ENCODE data around the gene DISC1.

The DISC1 gene

GRCh38 chr1:231936983-231937775 is 310.6 kb downstream of the DISC1 start:
- ATAC-seq (ENCODE audit: low read depth): no peak
- no peaks in the 10 kb centered on the region for H3K36me3 ChIP-seq (ENCODE audit: low read depth)
- H3K4me1 ChIP-seq (ENCODE audit: insufficient read depth, poor library complexity, severe bottlenecking): no peaks in the 10 kb centered on the region
- no peaks in the 10 kb centered on the region for H3K27me3 ChIP-seq (ENCODE audit: insufficient read depth, poor library complexity, severe bottlenecking)
- no peak overlapping the region for H3K27ac ChIP-seq (ENCODE audit: poor library complexity, severe bottlenecking)
- no peak overlapping the region for H3K4me3 ChIP-seq (ENCODE audit: severe bottlenecking)
- DNase-seq (ENCODE audit: low spot score): no peak
- TF ChIP-seq CTCF (IDR thresholded peaks at IDR 0.05; ENCODE audit: poor library complexity, severe bottlenecking): no peak
- H3K9me3 ChIP-seq (ENCODE audit: severe bottlenecking): no peaks in the 10 kb centered on the region

DNA sequence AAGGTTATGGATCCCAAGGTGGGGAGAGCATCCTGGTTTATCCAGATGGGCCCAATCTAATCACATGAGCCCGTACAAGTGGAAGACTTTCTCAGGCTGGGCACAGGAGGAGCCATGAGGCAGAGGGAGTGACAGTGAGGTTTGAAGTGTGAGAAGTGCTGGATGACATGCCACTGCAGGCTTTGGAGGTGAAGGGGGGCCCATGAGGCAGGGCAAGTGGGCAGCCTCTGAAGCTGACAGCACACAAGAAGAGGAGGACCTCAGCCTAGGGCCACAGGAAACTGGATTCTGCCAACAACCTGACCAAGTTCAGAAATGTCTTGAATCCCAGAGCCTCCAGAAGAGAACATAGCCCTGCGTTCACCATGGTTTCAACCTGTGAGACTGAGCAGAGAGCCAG is 311.6 kb downstream of the DISC1 start:
- H3K9me3 ChIP-seq (ENCODE audit: severe bottlenecking): no peaks in the 10 kb centered on the region

GRCh38 chr1:231938711-231939110 is 312.1 kb downstream of the DISC1 start:
- no peak for TF ChIP-seq CTCF (IDR thresholded peaks at IDR 0.05; ENCODE audit: poor library complexity, severe bottlenecking)
- no peaks in the 10 kb centered on the region for H3K4me1 ChIP-seq (ENCODE audit: insufficient read depth, poor library complexity, severe bottlenecking)
- no peaks in the 10 kb centered on the region for H3K9me3 ChIP-seq (ENCODE audit: severe bottlenecking)
- no peaks in the 10 kb centered on the region for H3K36me3 ChIP-seq (ENCODE audit: low read depth)
- no peak overlapping the region for H3K27ac ChIP-seq (ENCODE audit: poor library complexity, severe bottlenecking)
- no peak for ATAC-seq (ENCODE audit: low read depth)
- no peaks in the 10 kb centered on the region for H3K27me3 ChIP-seq (ENCODE audit: insufficient read depth, poor library complexity, severe bottlenecking)
- H3K4me3 ChIP-seq (ENCODE audit: severe bottlenecking): no peak overlapping the region
- no peak for DNase-seq (ENCODE audit: low spot score)

More for the DNA sequence above, 311.6 kb downstream of the DISC1 start:
- H3K36me3 ChIP-seq (ENCODE audit: low read depth): no peaks in the 10 kb centered on the region
- H3K27me3 ChIP-seq (ENCODE audit: insufficient read depth, poor library complexity, severe bottlenecking): no peaks in the 10 kb centered on the region
- no peak overlapping the region for H3K4me3 ChIP-seq (ENCODE audit: severe bottlenecking)
- TF ChIP-seq CTCF (IDR thresholded peaks at IDR 0.05; ENCODE audit: poor library complexity, severe bottlenecking): no peak
- no peak for DNase-seq (ENCODE audit: low spot score)
- H3K4me1 ChIP-seq (ENCODE audit: insufficient read depth, poor library complexity, severe bottlenecking): no peaks in the 10 kb centered on the region
- no peak for ATAC-seq (ENCODE audit: low read depth)
- H3K27ac ChIP-seq (ENCODE audit: poor library complexity, severe bottlenecking): no peak overlapping the region

DNA sequence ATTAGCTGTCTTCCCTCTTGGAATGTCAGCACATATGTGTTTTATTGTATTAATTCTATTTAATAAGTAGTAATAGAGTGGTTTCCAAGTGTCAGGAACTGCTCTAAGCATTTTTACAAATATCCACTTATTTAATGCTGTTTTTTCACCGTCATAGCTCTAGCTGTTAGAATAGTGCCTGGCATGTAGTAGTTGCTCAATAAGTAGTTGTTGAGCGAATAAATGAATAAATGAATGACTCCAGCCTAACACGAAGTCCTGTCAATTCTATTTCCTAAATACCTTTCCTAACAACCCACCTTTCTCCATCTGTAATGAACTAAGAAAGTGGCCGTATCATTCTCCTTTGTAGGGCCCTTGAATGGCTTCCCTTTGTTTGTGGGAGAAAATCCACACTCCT is 312.5 kb downstream of the DISC1 start:
- Histone ChIP-seq H3K27me3 (ENCODE audit: insufficient read depth, poor library complexity, severe bottlenecking) (no peaks in the 10 kb centered on the region), H3K36me3 (ENCODE audit: low read depth) (no peaks in the 10 kb centered on the region), H3K27ac (ENCODE audit: poor library complexity, severe bottlenecking) (no peak overlapping the region), H3K4me1 (ENCODE audit: insufficient read depth, poor library complexity, severe bottlenecking) (no peaks in the 10 kb centered on the region), H3K4me3 (ENCODE audit: severe bottlenecking) (no peak overlapping the region), H3K9me3 (ENCODE audit: severe bottlenecking) (no peaks in the 10 kb centered on the region)
- DNase-seq (ENCODE audit: low spot score): no peak
- no peak for TF ChIP-seq CTCF (IDR thresholded peaks at IDR 0.05; ENCODE audit: poor library complexity, severe bottlenecking)
- ATAC-seq (ENCODE audit: low read depth): no peak

DNA sequence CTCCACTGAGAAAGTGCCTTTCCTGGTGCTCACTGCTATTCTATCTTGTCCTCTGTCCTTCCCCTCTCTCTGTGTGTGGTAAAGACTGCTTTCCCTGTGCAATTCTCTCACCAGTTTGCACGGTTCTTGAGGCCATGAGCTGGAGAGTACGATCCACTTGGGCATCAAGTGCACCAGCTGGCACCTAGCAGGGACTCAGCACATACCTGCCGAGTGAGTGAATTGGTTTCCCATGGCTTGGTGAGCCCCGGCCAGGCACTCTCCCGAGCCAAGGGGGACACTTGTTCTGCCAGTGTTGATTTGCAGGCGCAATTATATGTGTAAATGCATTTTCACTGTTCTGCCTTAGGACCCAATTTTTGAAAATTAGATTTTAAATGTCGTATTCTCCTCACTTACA is 313.5 kb downstream of the DISC1 start:
- Histone ChIP-seq H3K4me1 (ENCODE audit: insufficient read depth, poor library complexity, severe bottlenecking) (no peaks in the 10 kb centered on the region), H3K27me3 (ENCODE audit: insufficient read depth, poor library complexity, severe bottlenecking) (no peaks in the 10 kb centered on the region), H3K36me3 (ENCODE audit: low read depth) (no peaks in the 10 kb centered on the region), H3K4me3 (ENCODE audit: severe bottlenecking) (no peak overlapping the region), H3K27ac (ENCODE audit: poor library complexity, severe bottlenecking) (no peak overlapping the region), H3K9me3 (ENCODE audit: severe bottlenecking) (no peaks in the 10 kb centered on the region)
- DNase-seq (ENCODE audit: low spot score) (no peak), ATAC-seq (ENCODE audit: low read depth) (no peak)
- no peak for TF ChIP-seq CTCF (IDR thresholded peaks at IDR 0.05; ENCODE audit: poor library complexity, severe bottlenecking)

All from RWPE2 (cell line).